H9 (cell line): ENCODE data around the gene CFAP57. TPM values are rescaled to one million over a fixed set of nuclear protein-coding genes. Genes with fewer than 3 reads are reported as not detected.

Source experiments
- DNase-seq: peaks from one replicate; pipeline ENCODE4 v3.0.0-alpha.2; 2017
- H2AFZ ChIP-seq: one replicate; pipeline ENCODE4 v1.6.1; 2013; ENCODE audit warnings: mild to moderate bottlenecking, low read length, control low read depth, moderate library complexity
- H2AK5ac ChIP-seq: 2 replicates; pipeline ENCODE4 v1.6.1; 2013; ENCODE audit warnings: low read length, control low read depth, mixed read lengths; ENCODE audit not compliant: insufficient read length
- H2BK120ac ChIP-seq: one replicate; pipeline ENCODE4 v1.6.1; 2013; ENCODE audit warnings: low read depth, mild to moderate bottlenecking, low read length, control low read depth, inconsistent platforms; ENCODE audit not compliant: poor library complexity, severe bottlenecking
- H2BK12ac ChIP-seq: 2 replicates; pipeline ENCODE4 v1.6.1; 2013; ENCODE audit warnings: low read length, control low read depth, mixed read lengths, low read depth; ENCODE audit not compliant: insufficient read length
- H2BK15ac ChIP-seq: 2 replicates; pipeline ENCODE4 v1.6.1; 2013; ENCODE audit warnings: low read depth, low read length, control low read depth
- H2BK20ac ChIP-seq: one replicate; pipeline ENCODE4 v1.6.1; 2013; ENCODE audit warnings: low read depth, mild to moderate bottlenecking, low read length, control low read depth, inconsistent platforms; ENCODE audit not compliant: poor library complexity, severe bottlenecking
- H2BK5ac ChIP-seq: 2 replicates; pipeline ENCODE4 v1.6.1; 2013; ENCODE audit warnings: low read length, control low read depth, mixed read lengths; ENCODE audit not compliant: insufficient read length
- H3K14ac ChIP-seq: 2 replicates; pipeline ENCODE4 v1.6.1; 2013; ENCODE audit warnings: low read length, control low read depth; ENCODE audit not compliant: insufficient read depth
- H3K18ac ChIP-seq: 2 replicates; pipeline ENCODE4 v1.6.1; 2013; ENCODE audit warnings: low read depth, mild to moderate bottlenecking, mixed read lengths, low read length, control low read depth; ENCODE audit not compliant: insufficient read length
- H3K23ac ChIP-seq: 2 replicates; pipeline ENCODE4 v1.6.1; 2013; ENCODE audit warnings: low read length, control low read depth, mixed read lengths, low read depth; ENCODE audit not compliant: insufficient read length
- H3K23me2 ChIP-seq: 2 replicates; pipeline ENCODE4 v1.6.1; 2013; ENCODE audit warnings: low read depth, mild to moderate bottlenecking, mixed read lengths, low read length, control low read depth; ENCODE audit not compliant: insufficient read length, poor library complexity, severe bottlenecking
- H3K27ac ChIP-seq: 2 replicates; pipeline ENCODE4 v1.5.1; 2013; ENCODE audit warnings: low read length, control low read depth, mixed read lengths, low read depth; ENCODE audit not compliant: insufficient read length
- H3K27me3 ChIP-seq: 2 replicates; pipeline ENCODE4 v1.6.1; 2013; ENCODE audit warnings: low read length, control low read depth, inconsistent platforms; ENCODE audit not compliant: insufficient read depth
- H3K4ac ChIP-seq: 2 replicates; pipeline ENCODE4 v1.6.1; 2013; ENCODE audit warnings: low read depth, mild to moderate bottlenecking, control low read depth, inconsistent platforms, low read length, moderate library complexity
- H3K4me1 ChIP-seq: 2 replicates; pipeline ENCODE4 v1.6.1; 2013; ENCODE audit warnings: low read length, control low read depth, inconsistent platforms; ENCODE audit not compliant: insufficient read depth
- H3K4me2 ChIP-seq: 2 replicates; pipeline ENCODE4 v1.6.1; 2013; ENCODE audit warnings: low read length, control low read depth, mixed read lengths; ENCODE audit not compliant: insufficient read length, insufficient read depth
- H3K56ac ChIP-seq: 2 replicates; pipeline ENCODE4 v1.6.1; 2013; ENCODE audit warnings: low read depth, mild to moderate bottlenecking, mixed read lengths, low read length, control low read depth; ENCODE audit not compliant: insufficient read length
- H3K79me1 ChIP-seq: 2 replicates; pipeline ENCODE4 v1.6.1; 2013; ENCODE audit warnings: low read depth, mild to moderate bottlenecking, moderate library complexity, low read length, control low read depth, inconsistent platforms; ENCODE audit not compliant: insufficient read depth, poor library complexity, severe bottlenecking
- H3K79me2 ChIP-seq: 2 replicates; pipeline ENCODE4 v1.6.1; 2013; ENCODE audit warnings: low read length, control low read depth, inconsistent platforms; ENCODE audit not compliant: insufficient read depth
- H3K9ac ChIP-seq: 2 replicates; pipeline ENCODE4 v1.6.1; 2013; ENCODE audit warnings: low read length, control low read depth, mixed read lengths; ENCODE audit not compliant: insufficient read length; ENCODE audit errors: extremely low read depth
- H3K9me3 ChIP-seq: one replicate; pipeline ENCODE4 v1.6.1; 2013; ENCODE audit warnings: low read depth, low read length, inconsistent platforms; ENCODE audit not compliant: control insufficient read depth
- H3T11ph ChIP-seq: one replicate; pipeline ENCODE4 v1.6.1; 2013; ENCODE audit warnings: mild to moderate bottlenecking, low read length, control low read depth, inconsistent platforms
- H4K20me1 ChIP-seq: one replicate; pipeline ENCODE4 v1.6.1; 2013; ENCODE audit not compliant: control insufficient read depth, insufficient read length, insufficient read depth
- H4K5ac ChIP-seq: 2 replicates; pipeline ENCODE4 v1.6.1; 2013; ENCODE audit warnings: low read depth, mild to moderate bottlenecking, mixed read lengths, low read length, control low read depth; ENCODE audit not compliant: insufficient read length
- H4K8ac ChIP-seq: replicated peaks from 2 replicates; pipeline ENCODE4 v1.6.1; 2013; ENCODE audit warnings: low read length, control low read depth, mixed read lengths, low read depth; ENCODE audit not compliant: insufficient read length
- H4K91ac ChIP-seq: 2 replicates; pipeline ENCODE4 v1.6.1; 2013; ENCODE audit warnings: low read depth, mild to moderate bottlenecking, moderate library complexity, mixed read lengths, low read length, control low read depth; ENCODE audit not compliant: insufficient read length
- H3K27ac Mint-ChIP-seq, 3 experiments: 2 replicates in 2 of 3; 3 replicates in 1 of 3; pipeline ENCODE4 v1.8.0; 2020 to 2021; ENCODE audit warnings: mixed read lengths in 3 of 3, mild to moderate bottlenecking in 1 of 3, moderate library complexity in 1 of 3
- H3K27me3 Mint-ChIP-seq: 2 replicates; pipeline ENCODE4 v1.8.0; 2021; ENCODE audit warnings: low read depth, mild to moderate bottlenecking, moderate library complexity, mixed read lengths
- H3K36me3 Mint-ChIP-seq, 3 experiments: 2 replicates in 2 of 3; 3 replicates in 1 of 3; pipeline ENCODE4 v1.8.0; 2020 to 2021; ENCODE audit warnings: low read depth in 3 of 3, mixed read lengths in 3 of 3; ENCODE audit not compliant: insufficient read depth in 1 of 3
- H3K4me1 Mint-ChIP-seq, 2 experiments: 2 replicates each; pipeline ENCODE4 v1.8.0; 2020; ENCODE audit warnings: mixed read lengths in 2 of 2
- H3K4me3 Mint-ChIP-seq, 2 experiments: 2 replicates in 1 of 2; 3 replicates in 1 of 2; pipeline ENCODE4 v1.8.0; 2020 to 2021; ENCODE audit warnings: mild to moderate bottlenecking in 2 of 2, mixed read lengths in 2 of 2, moderate library complexity in 1 of 2
- H3K9me3 Mint-ChIP-seq, 2 experiments: 2 replicates in 1 of 2; 3 replicates in 1 of 2; pipeline ENCODE4 v1.8.0; 2020; ENCODE audit warnings: mild to moderate bottlenecking in 2 of 2, mixed read lengths in 2 of 2, moderate library complexity in 1 of 2
- CTCF ChIP-seq: fragments of 200-600 bp; sonication (generic); conservative IDR thresholded peaks from 3 replicates; pipeline ENCODE4 v1.8.0; 2021; ENCODE audit warnings: antibody characterized with exemption, mild to moderate bottlenecking
- WGBS: extraction: QIAGEN DNeasy Blood & Tissue Kit; methylation state at CpG from one replicate; pipeline ENCODE4 v1.1.7; 2013; ENCODE audit warnings: missing lambda C conversion rate, low lambda C conversion rate, mixed read lengths; ENCODE audit not compliant: insufficient read length; ENCODE audit errors: extremely low coverage; 5-methylcytosine and 5-hydroxymethylcytosine counted together
- total RNA-seq: library from RNA; stranded (reverse); gene quantifications from 2 replicates; pipeline ENCODE4 v1.2.1, GENCODE V29; 2021

CFAP57 gene
- total RNA-seq, 1 experiment from 2014 or later: 0.33 TPM

GRCh38 chr1:43293176-43293575 is 121.0 kb downstream of the CFAP57 start:
- H2BK15ac ChIP-seq: no peak overlapping the region
- WGBS: no CpG with 5 or more reads among the region's 2 CpGs
- no peak overlapping the region for H3T11ph ChIP-seq
- no peak for DNase-seq
- H3K27ac Mint-ChIP-seq: no peak overlapping the region
- H3K79me2 ChIP-seq: no peaks in the 10 kb centered on the region
- H3K4me3 Mint-ChIP-seq: no peak overlapping the region
- H3K4me1 ChIP-seq: peaks cover 9% of the 10 kb centered on the region
- H2BK5ac ChIP-seq: no peak overlapping the region
- H4K20me1 ChIP-seq: no peaks in the 10 kb centered on the region
- H3K9ac ChIP-seq: no peak overlapping the region
- H3K4ac ChIP-seq: no peak overlapping the region
- no peak overlapping the region for H2BK120ac ChIP-seq
- no peak overlapping the region for H3K27ac ChIP-seq
- no peak overlapping the region for H3K14ac ChIP-seq
- no peak overlapping the region for H2AFZ ChIP-seq
- no peaks in the 10 kb centered on the region for H3K27me3 ChIP-seq
- H3K23ac ChIP-seq: no peak overlapping the region
- no peak overlapping the region for H4K8ac ChIP-seq
- no peak overlapping the region for H3K4me2 ChIP-seq
- H3K23me2 ChIP-seq: no peaks in the 10 kb centered on the region
- H3K36me3 Mint-ChIP-seq: no peaks in the 10 kb centered on the region
- H3K79me1 ChIP-seq: no peaks in the 10 kb centered on the region
- no peak overlapping the region for H2BK12ac ChIP-seq
- no peaks in the 10 kb centered on the region for H3K9me3 Mint-ChIP-seq
- TF ChIP-seq CTCF: no peak
- H3K27me3 Mint-ChIP-seq: no peaks in the 10 kb centered on the region; the same call in 1 of the 2 replicates
- H3K18ac ChIP-seq: no peak overlapping the region
- H4K91ac ChIP-seq: no peak overlapping the region
- no peak overlapping the region for H3K56ac ChIP-seq
- H2BK20ac ChIP-seq: no peak overlapping the region
- no peak overlapping the region for H4K5ac ChIP-seq
- peaks cover 25 to 30% of the 10 kb centered on the region in 2 experiments for H3K4me1 Mint-ChIP-seq
- H2AK5ac ChIP-seq: no peak overlapping the region
- H3K9me3 ChIP-seq: no peaks in the 10 kb centered on the region
